C4-2B (cell line): ENCODE data around the gene CDYL.
"Not testable (repeated sequence)": the region's sequence is repeated elsewhere in the genome, so short reads cannot be mapped to it uniquely, and the experiment has no call there.

Source experiments
- H3K27ac ChIP-seq: fragments of 450-650 bp; 2 replicates; pipeline ENCODE4 v1.5.1; 2017
- CTCF ChIP-seq: fragments of 450-650 bp; conservative IDR thresholded peaks from 2 replicates; pipeline ENCODE4 v1.5.1; 2017; ENCODE audit warnings: mild to moderate bottlenecking
- ZFX ChIP-seq: fragments of 450-650 bp; IDR thresholded peaks from 2 replicates; pipeline ENCODE4 v1.6.1; 2017

CDYL gene

GRCh38 chr6:4840169-4840568 is 64.0 kb downstream of the CDYL start:
- H3K27ac ChIP-seq = no peak overlapping the region
- TF ChIP-seq CTCF (no peak), ZFX (no peak)

- no peak for TF ChIP-seq ZFX
- peak; percentile 56 for TF ChIP-seq CTCF
- H3K27ac ChIP-seq = no peak overlapping the region
Measured at GRCh38 chr6:4844108-4844507, 67.9 kb downstream of the CDYL start.

GRCh38 chr6:4846387-4846786 is 70.2 kb downstream of the CDYL start:
- TF ChIP-seq CTCF = no peak
- no peak for TF ChIP-seq ZFX
- H3K27ac ChIP-seq = no peak overlapping the region

GRCh38 chr6:4848382-4849068 is 72.3 kb downstream of the CDYL start:
- TF ChIP-seq CTCF (peak; percentile 71), ZFX (no peak)
- H3K27ac ChIP-seq = no peak overlapping the region

- no peak overlapping the region for H3K27ac ChIP-seq
- no peak for TF ChIP-seq ZFX
- TF ChIP-seq CTCF = no peak
Measured at GRCh38 chr6:4849226-4850022, 73.2 kb downstream of the CDYL start.

GRCh38 chr6:4851035-4851434 is 74.8 kb downstream of the CDYL start:
- H3K27ac ChIP-seq = no peak overlapping the region
- TF ChIP-seq CTCF (no peak), ZFX (no peak)

GRCh38 chr6:4852186-4852585 is 76.0 kb downstream of the CDYL start:
- not testable (repeated sequence) for H3K27ac ChIP-seq

- no peak overlapping the region for H3K27ac ChIP-seq
Measured at GRCh38 chr6:4852938-4853337, 76.7 kb downstream of the CDYL start.

More at GRCh38 chr6:4852938-4853337, 76.7 kb downstream of the CDYL start:
- no peak for TF ChIP-seq CTCF
- no peak for TF ChIP-seq ZFX
